GM23338 (cell line): ENCODE results near the gene NAPA. TPM values are rescaled to one million over a fixed set of nuclear protein-coding genes. Genes with fewer than 3 reads are reported as not detected.

ENCODE experiments used
- ATAC-seq: fragments of 200-7000 bp; cut with Tn5 transposase; 3 replicates; pipeline ENCODE4 v1.9.1; 2020
- DNase-seq: peaks from one replicate; pipeline ENCODE4 v3.0.0-alpha.2; 2015; ENCODE audit warnings: low spot score
- H2AFZ ChIP-seq: fragments of 200-600 bp; sonication (generic); 2 replicates; pipeline ENCODE4 v1.8.0; 2016; ENCODE audit warnings: antibody characterized with exemption, mild to moderate bottlenecking, moderate library complexity
- H3F3A ChIP-seq: fragments of 200-600 bp; sonication (generic); replicated peaks from 2 replicates; pipeline ENCODE4 v1.8.0; 2017; ENCODE audit warnings: antibody characterized with exemption, mixed run types, low read depth
- H3K27ac ChIP-seq: fragments of 200-600 bp; sonication (generic); 2 replicates; pipeline ENCODE4 v1.6.1; 2016; ENCODE audit warnings: low read depth
- H3K27me3 ChIP-seq: fragments of 200-600 bp; sonication (generic); 2 replicates; pipeline ENCODE4 v1.8.0; 2016; ENCODE audit warnings: mild to moderate bottlenecking, mixed run types, moderate library complexity; ENCODE audit not compliant: insufficient read depth
- H3K36me3 ChIP-seq: fragments of 200-600 bp; sonication (generic); 2 replicates; pipeline ENCODE4 v1.8.0; 2016; ENCODE audit warnings: mild to moderate bottlenecking; ENCODE audit not compliant: insufficient read depth
- H3K4me1 ChIP-seq: fragments of 200-600 bp; sonication (generic); 2 replicates; pipeline ENCODE4 v1.8.0; 2016; ENCODE audit warnings: mild to moderate bottlenecking, moderate library complexity; ENCODE audit not compliant: insufficient read depth
- H3K4me2 ChIP-seq: fragments of 200-600 bp; sonication (generic); 2 replicates; pipeline ENCODE4 v1.7.1; 2017; ENCODE audit warnings: mixed run types
- H3K4me3 ChIP-seq: fragments of 200-600 bp; sonication (generic); 2 replicates; pipeline ENCODE4 v1.6.1; 2016; ENCODE audit warnings: mixed run types
- H3K79me2 ChIP-seq: fragments of 200-600 bp; sonication (generic); replicated peaks from 2 replicates; pipeline ENCODE4 v1.8.0; 2017; ENCODE audit warnings: mild to moderate bottlenecking; ENCODE audit not compliant: insufficient read depth
- H3K9me2 ChIP-seq: fragments of 200-600 bp; sonication (generic); 2 replicates; pipeline ENCODE4 v1.8.0; 2017; ENCODE audit not compliant: insufficient read depth
- H4K20me1 ChIP-seq: fragments of 200-600 bp; sonication (generic); replicated peaks from 2 replicates; pipeline ENCODE4 v1.8.0; 2017; ENCODE audit warnings: mild to moderate bottlenecking; ENCODE audit not compliant: insufficient read depth
- H3K27ac Mint-ChIP-seq: 2 replicates; pipeline ENCODE4 v1.8.0; 2020; ENCODE audit warnings: inconsistent platforms, mild to moderate bottlenecking, moderate library complexity, mixed read lengths
- H3K27me3 Mint-ChIP-seq: 3 replicates; pipeline ENCODE4 v1.8.0; 2022; ENCODE audit warnings: low read depth, mild to moderate bottlenecking, moderate library complexity, mixed read lengths, inconsistent platforms; ENCODE audit not compliant: insufficient read depth, poor library complexity
- H3K36me3 Mint-ChIP-seq: 3 replicates; pipeline ENCODE4 v1.8.0; 2021; ENCODE audit warnings: low read depth, mild to moderate bottlenecking, inconsistent platforms, moderate library complexity, mixed read lengths
- H3K4me1 Mint-ChIP-seq: 3 replicates; pipeline ENCODE4 v1.8.0; 2020; ENCODE audit warnings: mild to moderate bottlenecking, inconsistent platforms, mixed read lengths
- H3K4me3 Mint-ChIP-seq: 3 replicates; pipeline ENCODE4 v1.8.0; 2021; ENCODE audit warnings: moderate library complexity, mild to moderate bottlenecking, inconsistent platforms, mixed read lengths
- H3K9me3 Mint-ChIP-seq: 3 replicates; pipeline ENCODE4 v1.8.0; 2020; ENCODE audit warnings: moderate library complexity, mild to moderate bottlenecking, inconsistent platforms, mixed read lengths
- CREB1 ChIP-seq: fragments of 250-450 bp; sonication (Bioruptor Pico); IDR thresholded peaks from 2 replicates; pipeline ENCODE4 v1.5.0; 2020; ENCODE audit warnings: low read depth, mild to moderate bottlenecking, moderate library complexity
- EZH2phosphoT487 ChIP-seq: fragments of 200-600 bp; sonication (generic); IDR thresholded peaks from one replicate; pipeline ENCODE4 v1.8.1; 2018; ENCODE audit warnings: antibody characterized with exemption; ENCODE audit not compliant: unreplicated experiment
- JUNB ChIP-seq: IDR thresholded peaks from one replicate; pipeline ENCODE4 v1.6.1; 2016; ENCODE audit warnings: antibody characterized with exemption; ENCODE audit not compliant: unreplicated experiment
- NANOG ChIP-seq: IDR thresholded peaks from 2 replicates; pipeline ENCODE4 v1.6.1; 2016; ENCODE audit warnings: antibody characterized with exemption, borderline replicate concordance
- POLR2AphosphoS5 ChIP-seq: IDR thresholded peaks from 2 replicates; pipeline ENCODE4 v1.6.1; 2016; ENCODE audit warnings: antibody characterized with exemption, low read depth
- STAT1 ChIP-seq: IDR thresholded peaks from one replicate; pipeline ENCODE4 v1.6.1; 2016; ENCODE audit warnings: antibody characterized with exemption; ENCODE audit not compliant: unreplicated experiment
- ZNF114 ChIP-seq: fragments of 250-450 bp; sonication (Bioruptor Pico); IDR thresholded peaks from 2 replicates; pipeline ENCODE4 v1.5.0; 2020; ENCODE audit warnings: mild to moderate bottlenecking, moderate library complexity
- ZNF331 ChIP-seq: fragments of 250-450 bp; sonication (Bioruptor Pico); IDR thresholded peaks from 2 replicates; pipeline ENCODE4 v1.5.0; 2020; ENCODE audit warnings: low read depth, mild to moderate bottlenecking, moderate library complexity
- ZNF462 ChIP-seq: fragments of 250-450 bp; sonication (Bioruptor Pico); IDR thresholded peaks from 2 replicates; pipeline ENCODE4 v1.5.0; 2020; ENCODE audit warnings: mild to moderate bottlenecking, moderate library complexity
- polyA plus RNA-seq: library from polyadenylated mRNA; unstranded; fragments of >200 nt; fragmentation: Nextera tagmentation; extraction: Ambion mirVana; gene quantifications from 2 replicates; pipeline ENCODE4 v1.2.1, GENCODE V29; 2016
- total RNA-seq: library from RNA; depleted of rRNA; stranded (reverse); fragments of >200 nt; shearing (Covaris generic); gene quantifications from 2 replicates; pipeline ENCODE4 v1.2.3, GENCODE V29; 2014
- TF ChIP-seq, protein P1 (sequence below), 2 experiments: fragments of 200-600 bp in 1 of 2; sonication (generic) in 1 of 2; conservative IDR thresholded peaks; 2 replicates each; pipeline versions ENCODE4 v1.5.1 to v1.6.1; 2016 to 2017; ENCODE audit warnings: antibody characterized with exemption in 2 of 2, low read depth in 2 of 2, mild to moderate bottlenecking in 2 of 2, moderate library complexity in 1 of 2
- TF ChIP-seq, protein P2 (sequence below): IDR thresholded peaks from one replicate; pipeline ENCODE4 v1.6.1; 2018; ENCODE audit warnings: antibody characterized with exemption; ENCODE audit not compliant: unreplicated experiment

NAPA gene
- total and polyA plus RNA-seq, 2 experiments from 2014 or later: 52.0 to 72.1 TPM

DNA sequence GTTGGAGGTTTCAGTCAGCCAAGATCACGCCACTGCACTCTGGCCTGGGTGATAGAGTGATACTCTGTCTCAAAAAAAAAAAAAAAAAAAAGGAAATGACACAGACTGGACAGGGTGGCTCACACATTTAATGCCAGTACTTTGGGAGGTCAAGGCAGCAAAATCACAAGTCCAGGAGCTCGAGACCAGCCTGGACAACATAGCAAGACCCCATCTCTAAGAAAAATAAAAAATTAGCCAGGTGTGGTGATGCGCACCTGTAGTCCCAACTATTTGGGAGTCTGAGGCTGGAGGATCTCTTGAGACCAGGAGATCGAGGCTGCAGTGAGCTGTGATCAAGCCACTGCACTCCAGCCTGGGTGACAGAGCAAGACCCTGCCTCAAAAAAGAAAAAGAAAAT is 22.6 kb upstream of the NAPA start (continued):
- TF ChIP-seq ZNF462 (CRISPR knock-in tag) (no peak), ZNF331 (no peak), CREB1 (CRISPR knock-in tag) (no peak), JUNB (no peak), STAT1 (no peak), NANOG (no peak), ZNF114 (CRISPR knock-in tag) (no peak), POLR2AphosphoS5 (no peak)

DNA sequence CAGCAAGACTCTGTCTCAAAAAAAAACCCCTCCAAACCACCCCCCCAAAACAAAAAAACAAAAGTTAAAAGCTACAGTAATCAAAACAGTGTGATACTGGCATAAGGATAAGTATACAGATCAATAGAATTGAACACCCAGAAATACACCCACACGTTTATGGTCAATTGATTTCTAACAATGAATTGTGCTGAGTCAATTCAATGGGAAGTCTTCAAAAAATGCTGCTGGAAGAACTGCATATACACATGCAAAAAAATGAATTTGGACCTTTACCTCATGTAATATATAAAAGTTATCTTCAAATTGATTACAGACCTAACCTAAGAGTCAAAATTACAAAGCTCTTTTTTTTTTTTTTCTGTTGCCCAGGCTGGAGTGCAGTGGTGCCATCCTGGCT is 19.8 kb upstream of the NAPA start:
- no peaks in the 10 kb centered on the region for H3K27me3 ChIP-seq
- peaks cover 6% of the 10 kb centered on the region for H3K27me3 Mint-ChIP-seq
- no peaks in the 10 kb centered on the region for H3F3A ChIP-seq
- no peaks in the 10 kb centered on the region for H3K36me3 Mint-ChIP-seq
- no peaks in the 10 kb centered on the region for H3K4me1 Mint-ChIP-seq
- H3K4me3 ChIP-seq: no peak overlapping the region
- no peak overlapping the region for H3K27ac ChIP-seq
- H3K9me2 ChIP-seq: no peaks in the 10 kb centered on the region
- no peak for ATAC-seq
- H3K4me1 ChIP-seq: no peaks in the 10 kb centered on the region
- H2AFZ ChIP-seq: no peak overlapping the region
- H3K27ac Mint-ChIP-seq: no peak overlapping the region
- no peak overlapping the region for H3K4me3 Mint-ChIP-seq
- H3K36me3 ChIP-seq: no peaks in the 10 kb centered on the region
- no peaks in the 10 kb centered on the region for H3K79me2 ChIP-seq
- H3K9me3 Mint-ChIP-seq: peaks cover 8% of the 10 kb centered on the region; the same call in 2 of the 3 replicates
- H4K20me1 ChIP-seq: no peaks in the 10 kb centered on the region
- no peak for DNase-seq
- H3K4me2 ChIP-seq: no peak overlapping the region
- TF ChIP-seq, protein P1, sequence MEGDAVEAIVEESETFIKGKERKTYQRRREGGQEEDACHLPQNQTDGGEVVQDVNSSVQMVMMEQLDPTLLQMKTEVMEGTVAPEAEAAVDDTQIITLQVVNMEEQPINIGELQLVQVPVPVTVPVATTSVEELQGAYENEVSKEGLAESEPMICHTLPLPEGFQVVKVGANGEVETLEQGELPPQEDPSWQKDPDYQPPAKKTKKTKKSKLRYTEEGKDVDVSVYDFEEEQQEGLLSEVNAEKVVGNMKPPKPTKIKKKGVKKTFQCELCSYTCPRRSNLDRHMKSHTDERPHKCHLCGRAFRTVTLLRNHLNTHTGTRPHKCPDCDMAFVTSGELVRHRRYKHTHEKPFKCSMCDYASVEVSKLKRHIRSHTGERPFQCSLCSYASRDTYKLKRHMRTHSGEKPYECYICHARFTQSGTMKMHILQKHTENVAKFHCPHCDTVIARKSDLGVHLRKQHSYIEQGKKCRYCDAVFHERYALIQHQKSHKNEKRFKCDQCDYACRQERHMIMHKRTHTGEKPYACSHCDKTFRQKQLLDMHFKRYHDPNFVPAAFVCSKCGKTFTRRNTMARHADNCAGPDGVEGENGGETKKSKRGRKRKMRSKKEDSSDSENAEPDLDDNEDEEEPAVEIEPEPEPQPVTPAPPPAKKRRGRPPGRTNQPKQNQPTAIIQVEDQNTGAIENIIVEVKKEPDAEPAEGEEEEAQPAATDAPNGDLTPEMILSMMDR (conservative IDR thresholded peaks at IDR 0.05; ENCODE audit: low read depth in 2 of 2): no peak
- TF ChIP-seq, protein P2, sequence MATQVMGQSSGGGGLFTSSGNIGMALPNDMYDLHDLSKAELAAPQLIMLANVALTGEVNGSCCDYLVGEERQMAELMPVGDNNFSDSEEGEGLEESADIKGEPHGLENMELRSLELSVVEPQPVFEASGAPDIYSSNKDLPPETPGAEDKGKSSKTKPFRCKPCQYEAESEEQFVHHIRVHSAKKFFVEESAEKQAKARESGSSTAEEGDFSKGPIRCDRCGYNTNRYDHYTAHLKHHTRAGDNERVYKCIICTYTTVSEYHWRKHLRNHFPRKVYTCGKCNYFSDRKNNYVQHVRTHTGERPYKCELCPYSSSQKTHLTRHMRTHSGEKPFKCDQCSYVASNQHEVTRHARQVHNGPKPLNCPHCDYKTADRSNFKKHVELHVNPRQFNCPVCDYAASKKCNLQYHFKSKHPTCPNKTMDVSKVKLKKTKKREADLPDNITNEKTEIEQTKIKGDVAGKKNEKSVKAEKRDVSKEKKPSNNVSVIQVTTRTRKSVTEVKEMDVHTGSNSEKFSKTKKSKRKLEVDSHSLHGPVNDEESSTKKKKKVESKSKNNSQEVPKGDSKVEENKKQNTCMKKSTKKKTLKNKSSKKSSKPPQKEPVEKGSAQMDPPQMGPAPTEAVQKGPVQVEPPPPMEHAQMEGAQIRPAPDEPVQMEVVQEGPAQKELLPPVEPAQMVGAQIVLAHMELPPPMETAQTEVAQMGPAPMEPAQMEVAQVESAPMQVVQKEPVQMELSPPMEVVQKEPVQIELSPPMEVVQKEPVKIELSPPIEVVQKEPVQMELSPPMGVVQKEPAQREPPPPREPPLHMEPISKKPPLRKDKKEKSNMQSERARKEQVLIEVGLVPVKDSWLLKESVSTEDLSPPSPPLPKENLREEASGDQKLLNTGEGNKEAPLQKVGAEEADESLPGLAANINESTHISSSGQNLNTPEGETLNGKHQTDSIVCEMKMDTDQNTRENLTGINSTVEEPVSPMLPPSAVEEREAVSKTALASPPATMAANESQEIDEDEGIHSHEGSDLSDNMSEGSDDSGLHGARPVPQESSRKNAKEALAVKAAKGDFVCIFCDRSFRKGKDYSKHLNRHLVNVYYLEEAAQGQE: no peak
- no peak for TF ChIP-seq EZH2phosphoT487
